Hepatocyte (in vitro differentiated cells): ENCODE data around the gene IRF7.

Source experiments
- EZH2phosphoT487 ChIP-seq: fragments of 200-600 bp; sonication (generic); IDR thresholded peaks from one replicate; pipeline ENCODE4 v1.6.1; 2018; ENCODE audit warnings: antibody characterized with exemption, mild to moderate bottlenecking, low read depth, moderate library complexity; ENCODE audit not compliant: unreplicated experiment, severe bottlenecking
- TF ChIP-seq, protein P1 (sequence below): fragments of 200-600 bp; sonication (generic); IDR thresholded peaks from 2 replicates; pipeline ENCODE4 v1.5.1; 2016; ENCODE audit warnings: antibody characterized with exemption, mild to moderate bottlenecking; ENCODE audit not compliant: poor library complexity

GRCh38 chr11:567011-567628, 48.6 kb downstream of the IRF7 start:
- TF ChIP-seq, protein P1, sequence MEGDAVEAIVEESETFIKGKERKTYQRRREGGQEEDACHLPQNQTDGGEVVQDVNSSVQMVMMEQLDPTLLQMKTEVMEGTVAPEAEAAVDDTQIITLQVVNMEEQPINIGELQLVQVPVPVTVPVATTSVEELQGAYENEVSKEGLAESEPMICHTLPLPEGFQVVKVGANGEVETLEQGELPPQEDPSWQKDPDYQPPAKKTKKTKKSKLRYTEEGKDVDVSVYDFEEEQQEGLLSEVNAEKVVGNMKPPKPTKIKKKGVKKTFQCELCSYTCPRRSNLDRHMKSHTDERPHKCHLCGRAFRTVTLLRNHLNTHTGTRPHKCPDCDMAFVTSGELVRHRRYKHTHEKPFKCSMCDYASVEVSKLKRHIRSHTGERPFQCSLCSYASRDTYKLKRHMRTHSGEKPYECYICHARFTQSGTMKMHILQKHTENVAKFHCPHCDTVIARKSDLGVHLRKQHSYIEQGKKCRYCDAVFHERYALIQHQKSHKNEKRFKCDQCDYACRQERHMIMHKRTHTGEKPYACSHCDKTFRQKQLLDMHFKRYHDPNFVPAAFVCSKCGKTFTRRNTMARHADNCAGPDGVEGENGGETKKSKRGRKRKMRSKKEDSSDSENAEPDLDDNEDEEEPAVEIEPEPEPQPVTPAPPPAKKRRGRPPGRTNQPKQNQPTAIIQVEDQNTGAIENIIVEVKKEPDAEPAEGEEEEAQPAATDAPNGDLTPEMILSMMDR = no peak
- TF ChIP-seq EZH2phosphoT487 = no peak
